ENCODE measurements around the gene IL17B. TPM values are rescaled to one million over a fixed set of nuclear protein-coding genes. Genes with fewer than 3 reads are reported as not detected.

IL17B gene
- polyA plus RNA-seq, 1 donor (not counting 4 experiments of a cell fraction or from before 2014, with no cell fraction given) = not detected

GRCh38 chr5:149340920-149341319, 38.2 kb downstream of the IL17B start:
- DNase-seq (ENCODE audit: low read depth, low spot score) (no peak), FAIRE-seq (no peak)
- no peak overlapping the region for H3K4me2 ChIP-seq (ENCODE audit: control insufficient read depth, extremely low read depth, insufficient read depth, low read depth, low read length)
- no peaks in the 10 kb centered on the region for H3K9me3 ChIP-seq (ENCODE audit: control insufficient read depth, low read depth, low read length)
- H3K4me1 ChIP-seq (ENCODE audit: control insufficient read depth, extremely low read depth, insufficient read depth, low read length) = peaks cover 4% of the 10 kb centered on the region
- no peaks in the 10 kb centered on the region for H3K9me1 ChIP-seq (ENCODE audit: control insufficient read depth, extremely low read depth, insufficient read depth, low read length)
- H3K36me3 ChIP-seq (ENCODE audit: control insufficient read depth in 2 of 2, extremely low read depth in 1 of 2, insufficient read depth in 2 of 2, low read length in 2 of 2) = peaks cover under 1 to 3% of the 10 kb centered on the region in 2 experiments
- H4K20me1 ChIP-seq (ENCODE audit: control insufficient read depth, extremely low read depth, insufficient read depth, low read length) = no peaks in the 10 kb centered on the region
- peaks cover 5% of the 10 kb centered on the region for H3K79me2 ChIP-seq (ENCODE audit: control insufficient read depth, insufficient read depth, low read length)
- TF ChIP-seq CTCF (optimal IDR thresholded peaks at IDR 0.05 in 1 of 3, IDR thresholded peaks at IDR 0.05 in 1 of 3, conservative IDR thresholded peaks at IDR 0.05 in 1 of 3; ENCODE audit: extremely low read depth in 1 of 3, insufficient read depth in 2 of 3, low read length in 3 of 3) (no peak), EZH2 (IDR thresholded peaks at IDR 0.05; ENCODE audit: low read length) (no peak)
- H3K9ac ChIP-seq (ENCODE audit: control insufficient read depth, extremely low read depth, insufficient read depth, low read length) = no peak overlapping the region
- dilution Hi-C loops (cut with MboI; ENCODE audit: extremely low pct_ligation_motif_present, low sequenced_read_pairs) = no loop called here
- H2AFZ ChIP-seq (ENCODE audit: control insufficient read depth, low read length) = no peak overlapping the region
- H3K4me3 ChIP-seq (ENCODE audit: control insufficient read depth in 2 of 3, extremely low read depth in 1 of 3, insufficient read depth in 2 of 3, low read depth in 1 of 3, low read length in 3 of 3) = no peak overlapping the region
- no peaks in the 10 kb centered on the region for H3K27me3 ChIP-seq (ENCODE audit: control insufficient read depth, extremely low read depth, insufficient read depth, low read length)
- no peak overlapping the region for H3K27ac ChIP-seq (ENCODE audit: control insufficient read depth, insufficient read depth, low read length)

GRCh38 chr5:149338364-149338763, 40.7 kb downstream of the IL17B start:
- H3K27ac ChIP-seq (ENCODE audit: control insufficient read depth, insufficient read depth, low read length) = no peak overlapping the region
- no peaks in the 10 kb centered on the region for H3K79me2 ChIP-seq (ENCODE audit: control insufficient read depth, insufficient read depth, low read length)
- H3K4me1 ChIP-seq (ENCODE audit: control insufficient read depth, extremely low read depth, insufficient read depth, low read length) = no peaks in the 10 kb centered on the region
- no peaks in the 10 kb centered on the region for H3K9me1 ChIP-seq (ENCODE audit: control insufficient read depth, extremely low read depth, insufficient read depth, low read length)
- H3K36me3 ChIP-seq (ENCODE audit: control insufficient read depth in 2 of 2, extremely low read depth in 1 of 2, insufficient read depth in 2 of 2, low read length in 2 of 2) = peaks cover 7 to 9% of the 10 kb centered on the region in 2 experiments
- H2AFZ ChIP-seq (ENCODE audit: control insufficient read depth, low read length) = no peak overlapping the region
- H3K9me3 ChIP-seq (ENCODE audit: control insufficient read depth, low read depth, low read length) = no peaks in the 10 kb centered on the region
- no peaks in the 10 kb centered on the region for H3K27me3 ChIP-seq (ENCODE audit: control insufficient read depth, extremely low read depth, insufficient read depth, low read length)
- no peak overlapping the region for H3K4me3 ChIP-seq (ENCODE audit: control insufficient read depth in 2 of 3, extremely low read depth in 1 of 3, insufficient read depth in 2 of 3, low read depth in 1 of 3, low read length in 3 of 3)
- dilution Hi-C loops (cut with MboI; ENCODE audit: extremely low pct_ligation_motif_present, low sequenced_read_pairs) = no loop called here
- no peak overlapping the region for H3K9ac ChIP-seq (ENCODE audit: control insufficient read depth, extremely low read depth, insufficient read depth, low read length)
- TF ChIP-seq EZH2 (IDR thresholded peaks at IDR 0.05; ENCODE audit: low read length) = no peak
- no peak for TF ChIP-seq CTCF (optimal IDR thresholded peaks at IDR 0.05 in 1 of 3, IDR thresholded peaks at IDR 0.05 in 1 of 3, conservative IDR thresholded peaks at IDR 0.05 in 1 of 3; ENCODE audit: extremely low read depth in 1 of 3, insufficient read depth in 2 of 3, low read length in 3 of 3)
- H3K4me2 ChIP-seq (ENCODE audit: control insufficient read depth, extremely low read depth, insufficient read depth, low read depth, low read length) = no peak overlapping the region
- no peaks in the 10 kb centered on the region for H4K20me1 ChIP-seq (ENCODE audit: control insufficient read depth, extremely low read depth, insufficient read depth, low read length)
- DNase-seq (ENCODE audit: low read depth, low spot score) (no peak), FAIRE-seq (no peak)

All from keratinocyte (primary cell).